Right atrium auricular region (tissue), 2 donors: ENCODE results near the gene BNIP3. TPM values are rescaled to one million over a fixed set of nuclear protein-coding genes. Genes with fewer than 3 reads are reported as not detected.

Experiments used
- DNase-seq: peaks from one replicate; pipeline ENCODE4 v3.0.0-alpha.2; 2019; ENCODE audit warnings: low spot score
- H3K27ac ChIP-seq, 2 donors: fragments of 200-600 bp; sonication (generic); 1 replicate in 1 of 2; 2 replicates in 1 of 2; pipeline ENCODE4 v1.5.1; 2016 to 2019
- H3K27me3 ChIP-seq, 2 donors: fragments of 200-600 bp; sonication (generic); one replicate each; pipeline versions ENCODE4 v1.5.1 to v1.6.0; 2017 to 2019
- H3K36me3 ChIP-seq: fragments of 200-600 bp; sonication (generic); one replicate; pipeline ENCODE4 v1.5.1; 2016
- H3K4me1 ChIP-seq, 2 donors: fragments of 200-600 bp; sonication (generic); one replicate each; pipeline versions ENCODE4 v1.5.1 to v1.6.0; 2017 to 2019
- H3K4me3 ChIP-seq, 2 donors: fragments of 200-600 bp; sonication (generic); 1 replicate in 1 of 2; 2 replicates in 1 of 2; pipeline ENCODE4 v1.5.1; 2017 to 2019; ENCODE audit warnings: mild to moderate bottlenecking in 1 of 2, moderate library complexity in 1 of 2
- H3K9me3 ChIP-seq, 2 donors: fragments of 200-600 bp; sonication (generic); one replicate each; pipeline ENCODE4 v1.5.1; 2019
- CTCF ChIP-seq, 2 donors: fragments of 200-600 bp; sonication (generic); IDR thresholded peaks; one replicate each; pipeline ENCODE4 v1.5.1; 2019; ENCODE audit warnings: antibody characterized with exemption in 2 of 2
- total RNA-seq, 2 donors: library from RNA; depleted of rRNA; stranded (reverse); fragments of >200 nt; gene quantifications; one replicate each; pipeline ENCODE4 v1.1.0, GENCODE V29; 2016

The BNIP3 gene
- total RNA-seq, 2 donors from 2014 or later, result 187 to 189 TPM

- H3K4me1 ChIP-seq, result no peaks in the 10 kb centered on the region
- H3K36me3 ChIP-seq, result peaks cover 34% of the 10 kb centered on the region
- no peak for TF ChIP-seq CTCF (IDR thresholded peaks at IDR 0.05)
- DNase-seq, result no peak
- H3K4me3 ChIP-seq, result no peak overlapping the region
- no peaks in the 10 kb centered on the region for H3K27me3 ChIP-seq
- no peak overlapping the region for H3K27ac ChIP-seq
- H3K9me3 ChIP-seq, result no peaks in the 10 kb centered on the region
Observed at GRCh38 chr10:131961777-131962662, 19.7 kb downstream of the BNIP3 start.

- Histone ChIP-seq H3K36me3 (peaks cover 42% of the 10 kb centered on the region), H3K9me3 (no peaks in the 10 kb centered on the region), H3K4me3 (no peak overlapping the region), H3K4me1 (no peaks in the 10 kb centered on the region), H3K27ac (no peak overlapping the region), H3K27me3 (no peaks in the 10 kb centered on the region)
- no peak for DNase-seq
- TF ChIP-seq CTCF (IDR thresholded peaks at IDR 0.05), result no peak
Observed at GRCh38 chr10:131961047-131961776, 20.5 kb downstream of the BNIP3 start.

- peaks cover 43% of the 10 kb centered on the region for H3K36me3 ChIP-seq
- H3K4me3 ChIP-seq, result no peak overlapping the region
- no peak for DNase-seq
- H3K9me3 ChIP-seq, result no peaks in the 10 kb centered on the region
- H3K27ac ChIP-seq, result no peak overlapping the region
- no peak for TF ChIP-seq CTCF (IDR thresholded peaks at IDR 0.05)
- no peaks in the 10 kb centered on the region for H3K4me1 ChIP-seq
- H3K27me3 ChIP-seq, result no peaks in the 10 kb centered on the region
Observed at GRCh38 chr10:131960631-131961046, 21.1 kb downstream of the BNIP3 start.

GRCh38 chr10:131959841-131960240 lies 21.9 kb downstream of the BNIP3 start:
- H3K27me3 ChIP-seq, result no peaks in the 10 kb centered on the region
- H3K4me3 ChIP-seq, result no peak overlapping the region
- peaks cover 48% of the 10 kb centered on the region for H3K36me3 ChIP-seq
- H3K9me3 ChIP-seq, result no peaks in the 10 kb centered on the region
- no peak for TF ChIP-seq CTCF (IDR thresholded peaks at IDR 0.05)
- no peak for DNase-seq
- H3K4me1 ChIP-seq, result no peaks in the 10 kb centered on the region
- no peak overlapping the region for H3K27ac ChIP-seq

GRCh38 chr10:131955591-131956340 lies 26.0 kb downstream of the BNIP3 start:
- Histone ChIP-seq H3K27me3 (no peaks in the 10 kb centered on the region), H3K36me3 (peaks cover 65% of the 10 kb centered on the region), H3K4me3 (no peak overlapping the region), H3K9me3 (no peaks in the 10 kb centered on the region), H3K27ac (no peak overlapping the region), H3K4me1 (no peaks in the 10 kb centered on the region)
- no peak for TF ChIP-seq CTCF (IDR thresholded peaks at IDR 0.05)
- no peak for DNase-seq
